ENCODE results near the gene FXR2.
"Not testable (repeated sequence)": the region's sequence is repeated elsewhere in the genome, so short reads cannot be mapped to it uniquely, and the experiment has no call there.

Gene FXR2

GRCh38 chr17:7627250-7628121, 12.8 kb upstream of the FXR2 start, which contains the start of gene SAT2:
Gene SAT2, minus strand, starts transcription at chr17:7627821. Its CDS starts 186 bp downstream, at chr17:7627635.
- peak; percentile 84 for DNase-seq

- DNase-seq, result no peak
Measured at GRCh38 chr17:7626956-7627249, 12.2 kb upstream of the FXR2 start.

- DNase-seq, result no peak
Measured at GRCh38 chr17:7626307-7626706, 11.6 kb upstream of the FXR2 start.

- DNase-seq, result not testable (repeated sequence)
Measured at GRCh38 chr17:7625749-7626148, 11.1 kb upstream of the FXR2 start.

GRCh38 chr17:7623661-7624060, 9.0 kb upstream of the FXR2 start:
- no peak for DNase-seq

- no peak for DNase-seq
Measured at GRCh38 chr17:7620835-7621234, 6.1 kb upstream of the FXR2 start.

GRCh38 chr17:7618608-7619007, 3.9 kb upstream of the FXR2 start:
- no peak for DNase-seq

- no peak for DNase-seq
Measured at GRCh38 chr17:7615265-7615747, 609 bp upstream of the FXR2 start.

- no peak for DNase-seq
Measured at GRCh38 chr17:7613769-7614424, 800 bp downstream of the FXR2 start.

GRCh38 chr17:7612294-7612640, 2.4 kb downstream of the FXR2 start:
- DNase-seq, result no peak

GRCh38 chr17:7611635-7612293, 2.9 kb downstream of the FXR2 start:
- no peak for DNase-seq

GRCh38 chr17:7610641-7611040, 4.1 kb downstream of the FXR2 start:
- no peak for DNase-seq

GRCh38 chr17:7606280-7606679, 8.4 kb downstream of the FXR2 start:
- no peak for DNase-seq

- DNase-seq, result not testable (repeated sequence)
Measured at GRCh38 chr17:7597561-7597960, 17.1 kb downstream of the FXR2 start.

- no peak for DNase-seq
Measured at GRCh38 chr17:7593296-7593695, 21.4 kb downstream of the FXR2 start.

GRCh38 chr17:7592422-7593021, 22.2 kb downstream of the FXR2 start:
- DNase-seq, result no peak

- DNase-seq, result no peak
Measured at GRCh38 chr17:7591596-7591995, 23.1 kb downstream of the FXR2 start.

GRCh38 chr17:7590743-7591142, 24.0 kb downstream of the FXR2 start:
- DNase-seq, result no peak

- DNase-seq, result no peak
Measured at GRCh38 chr17:7589891-7590691, 24.6 kb downstream of the FXR2 start, which contains the start of gene SOX15. Gene SOX15, minus strand, starts transcription at chr17:7590094. Its CDS starts 418 bp downstream, at chr17:7589676.

GRCh38 chr17:7589204-7589868, 25.4 kb downstream of the FXR2 start:
- DNase-seq, result peak; percentile 66

GRCh38 chr17:7588553-7589203, 26.0 kb downstream of the FXR2 start:
- no peak for DNase-seq

Measured in stimulated activated CD4-positive, alpha-beta T cell treated with anti-CD3 and anti-CD28 coated beads, Interleukin-1b, Interleukin-23, amount 100 ng/mL, for 48 hours (primary cell).